CD4-positive, alpha-beta T cell treated with Interleukin-6 at 100 ng/mL for 8 hours (primary cell): Measurements from ENCODE around the gene SMAD2.

Source experiments
- DNase-seq: peaks from one replicate; pipeline ENCODE4 v3.0.0-alpha.2; 2020; ENCODE audit warnings: mixed read lengths, low spot score

Gene SMAD2

GRCh38 chr18:47895565-47896250 lies 34.8 kb downstream of the SMAD2 start:
- DNase-seq: no peak

GRCh38 chr18:47893939-47894699 lies 36.3 kb downstream of the SMAD2 start:
- no peak for DNase-seq

GRCh38 chr18:47893047-47893446 lies 37.4 kb downstream of the SMAD2 start:
- no peak for DNase-seq

GRCh38 chr18:47888156-47888555 lies 42.3 kb downstream of the SMAD2 start:
- no peak for DNase-seq

GRCh38 chr18:47887227-47887626 lies 43.2 kb downstream of the SMAD2 start:
- DNase-seq: no peak

GRCh38 chr18:47883771-47884413 lies 46.6 kb downstream of the SMAD2 start:
- no peak for DNase-seq

- no peak for DNase-seq
Measured at GRCh38 chr18:47882641-47883040, 47.8 kb downstream of the SMAD2 start.

- DNase-seq: no peak
Measured at GRCh38 chr18:47881752-47882455, 48.6 kb downstream of the SMAD2 start.

- DNase-seq: no peak
Measured at GRCh38 chr18:47881042-47881441, 49.4 kb downstream of the SMAD2 start.

- no peak for DNase-seq
Measured at GRCh38 chr18:47877892-47878291, 52.6 kb downstream of the SMAD2 start.

GRCh38 chr18:47876813-47877212 lies 53.6 kb downstream of the SMAD2 start:
- no peak for DNase-seq

GRCh38 chr18:47873625-47874024 lies 56.8 kb downstream of the SMAD2 start:
- DNase-seq: no peak

GRCh38 chr18:47872426-47872825 lies 58.0 kb downstream of the SMAD2 start:
- DNase-seq: no peak

GRCh38 chr18:47871288-47871687 lies 59.2 kb downstream of the SMAD2 start:
- DNase-seq: no peak

- DNase-seq: no peak
Measured at GRCh38 chr18:47870605-47871004, 59.9 kb downstream of the SMAD2 start.

- DNase-seq: no peak
Measured at GRCh38 chr18:47868744-47869143, 61.7 kb downstream of the SMAD2 start.

- DNase-seq: no peak
Measured at GRCh38 chr18:47865183-47865582, 65.3 kb downstream of the SMAD2 start.

- no peak for DNase-seq
Measured at GRCh38 chr18:47863041-47863440, 67.4 kb downstream of the SMAD2 start.

- DNase-seq: no peak
Measured at GRCh38 chr18:47858607-47859006, 71.9 kb downstream of the SMAD2 start.

GRCh38 chr18:47847635-47848034 lies 82.8 kb downstream of the SMAD2 start:
- DNase-seq: no peak

- DNase-seq: no peak
Measured at GRCh38 chr18:47846431-47846830, 84.0 kb downstream of the SMAD2 start.

- no peak for DNase-seq
Measured at GRCh38 chr18:47844828-47845498, 85.5 kb downstream of the SMAD2 start.
